Measurements from ENCODE around the gene PCNP.
"Not testable (repeated sequence)": the region's sequence is repeated elsewhere in the genome, so short reads cannot be mapped to it uniquely, and the experiment has no call there.

Gene PCNP

GRCh38 chr3:101633186-101633585 lies 59.2 kb downstream of the PCNP start:
- DNase-seq (ENCODE audit: low spot score): no peak

- no peak for DNase-seq (ENCODE audit: low spot score)
Measured at GRCh38 chr3:101634591-101635196, 60.7 kb downstream of the PCNP start.

GRCh38 chr3:101635345-101635744 lies 61.4 kb downstream of the PCNP start:
- DNase-seq (ENCODE audit: low spot score): no peak

GRCh38 chr3:101635954-101636798 lies 62.2 kb downstream of the PCNP start:
- DNase-seq (ENCODE audit: low spot score): peak; percentile 70

- DNase-seq (ENCODE audit: low spot score): no peak
Measured at GRCh38 chr3:101637451-101637850, 63.5 kb downstream of the PCNP start.

- no peak for DNase-seq (ENCODE audit: low spot score)
Measured at GRCh38 chr3:101638261-101638745, 64.3 kb downstream of the PCNP start.

GRCh38 chr3:101639280-101639963 lies 65.4 kb downstream of the PCNP start:
- no peak for DNase-seq (ENCODE audit: low spot score)

- no peak for DNase-seq (ENCODE audit: low spot score)
Measured at GRCh38 chr3:101640256-101640655, 66.3 kb downstream of the PCNP start.

GRCh38 chr3:101641397-101642115 lies 67.6 kb downstream of the PCNP start:
- not testable (repeated sequence) for DNase-seq (ENCODE audit: low spot score)

GRCh38 chr3:101642441-101642840 lies 68.5 kb downstream of the PCNP start:
- no peak for DNase-seq (ENCODE audit: low spot score)

GRCh38 chr3:101643009-101643844 lies 69.2 kb downstream of the PCNP start:
- DNase-seq (ENCODE audit: low spot score): no peak
